HepG2 (cell line): ENCODE data around the gene SLC2A10. TPM values are rescaled to one million over a fixed set of nuclear protein-coding genes. Genes with fewer than 3 reads are reported as not detected.
A peak's percentile ranks its signal among the peaks of the same experiment; 100 is the strongest.

Source experiments
- ADNP ChIP-seq: sonication (generic); formaldehyde crosslinking; IDR thresholded peaks from 2 replicates; pipeline ENCODE4 v1.4.0; 2020; ENCODE audit warnings: missing genetic modification reagents
- AHR ChIP-seq: IDR thresholded peaks from 2 replicates; pipeline ENCODE4 v1.6.1; 2018; ENCODE audit warnings: missing genetic modification reagents, missing compliant biosample characterization
- ESRRA ChIP-seq: sonication (generic); formaldehyde crosslinking; IDR thresholded peaks from 2 replicates; pipeline ENCODE4 v1.5.1; 2020; ENCODE audit warnings: mild to moderate bottlenecking, low read depth, missing genetic modification reagents
- HDAC6 ChIP-seq: fragments of 200-600 bp; sonication (generic); IDR thresholded peaks from 2 replicates; pipeline ENCODE4 v1.7.0; 2017; ENCODE audit warnings: mild to moderate bottlenecking, antibody characterized with exemption, low read length, low read depth
- JUND ChIP-seq: sonication (generic); formaldehyde crosslinking; IDR thresholded peaks from 2 replicates; pipeline ENCODE4 v1.8.0; 2022; ENCODE audit warnings: mild to moderate bottlenecking, missing genetic modification reagents
- MTA1 ChIP-seq: sonication (generic); formaldehyde crosslinking; IDR thresholded peaks from 2 replicates; pipeline ENCODE4 v1.4.0; 2020; ENCODE audit warnings: missing genetic modification reagents, mild to moderate bottlenecking, borderline replicate concordance
- NAIF1 ChIP-seq: sonication (generic); formaldehyde crosslinking; IDR thresholded peaks from 2 replicates; pipeline ENCODE4 v1.5.0; 2020; ENCODE audit warnings: mild to moderate bottlenecking, missing genetic modification reagents, borderline replicate concordance
- NCOA1 ChIP-seq: sonication (generic); formaldehyde crosslinking; IDR thresholded peaks from 2 replicates; pipeline ENCODE4 v1.9.0; 2021; ENCODE audit warnings: missing genetic modification reagents
- TOPORS ChIP-seq: sonication (generic); formaldehyde crosslinking; IDR thresholded peaks from 2 replicates; pipeline ENCODE4 v1.8.0; 2023; ENCODE audit warnings: mild to moderate bottlenecking, missing genetic modification reagents
- YY1 ChIP-seq: IDR thresholded peaks from 2 replicates; pipeline ENCODE4 v1.6.1; 2011; ENCODE audit warnings: low read length, low read depth, moderate library complexity, mild to moderate bottlenecking; ENCODE audit not compliant: insufficient read depth, insufficient replicate concordance
- ZBTB7B ChIP-seq: sonication (generic); formaldehyde crosslinking; IDR thresholded peaks from 2 replicates; pipeline ENCODE4 v1.4.0; 2020; ENCODE audit warnings: missing genetic modification reagents
- ZFP36L1 ChIP-seq: sonication (generic); formaldehyde crosslinking; IDR thresholded peaks from 2 replicates; pipeline ENCODE4 v1.8.0; 2022; ENCODE audit warnings: mild to moderate bottlenecking, missing genetic modification reagents, moderate library complexity
- ZKSCAN1 ChIP-seq: fragments of 150-350 bp; IDR thresholded peaks from 2 replicates; pipeline ENCODE4 v1.6.1; 2014; ENCODE audit warnings: low read length
- ZKSCAN5 ChIP-seq: sonication (generic); formaldehyde crosslinking; IDR thresholded peaks from 2 replicates; pipeline ENCODE4 v1.5.1; 2020; ENCODE audit warnings: mild to moderate bottlenecking, missing genetic modification reagents
- ZNF251 ChIP-seq: sonication (generic); formaldehyde crosslinking; IDR thresholded peaks from 2 replicates; pipeline ENCODE4 v1.9.0; 2021; ENCODE audit warnings: mild to moderate bottlenecking, missing genetic modification reagents
- ZNF713 ChIP-seq: sonication (generic); formaldehyde crosslinking; IDR thresholded peaks from 2 replicates; pipeline ENCODE4 v1.4.0; 2020; ENCODE audit warnings: mild to moderate bottlenecking, missing genetic modification reagents
- polyA plus RNA-seq, 8 experiments: library from polyadenylated mRNA; depleted of rRNA in 3 of 8; stranded (reverse) in 7 of 8; unstranded in 1 of 8; fragments of >200 nt; fragmentation: Illumina TruSeq in 4 of 8; extraction: Trizol in 4 of 8; gene quantifications; 2 replicates each; pipeline versions ENCODE4 v1.2.1 to v1.2.3, GENCODE V29; 2011 to 2016; ENCODE audit warnings: low read depth in 4 of 8, missing spikeins in 1 of 8, mixed read lengths in 1 of 8; ENCODE audit not compliant: insufficient read depth in 1 of 8
- total RNA-seq, 5 experiments: library from RNA; depleted of rRNA; stranded (reverse); fragments of >200 nt; fragmentation: Illumina TruSeq; extraction: Trizol; gene quantifications; 2 replicates each; pipeline ENCODE4 v1.2.3, GENCODE V29; 2016; ENCODE audit warnings: low read depth in 1 of 5
- TF ChIP-seq, protein P1 (sequence below): sonication (generic); formaldehyde crosslinking; IDR thresholded peaks from 2 replicates; pipeline ENCODE4 v1.5.1; 2020; ENCODE audit warnings: mild to moderate bottlenecking, missing genetic modification reagents, borderline replicate concordance
- TF ChIP-seq, protein P2 (sequence below): sonication (generic); formaldehyde crosslinking; IDR thresholded peaks from 2 replicates; pipeline ENCODE4 v1.4.0; 2020; ENCODE audit warnings: mild to moderate bottlenecking, missing genetic modification reagents
- TF ChIP-seq, protein P3 (sequence below): sonication (generic); formaldehyde crosslinking; IDR thresholded peaks from 2 replicates; pipeline ENCODE4 v1.5.0; 2020; ENCODE audit warnings: missing genetic modification reagents
- TF ChIP-seq, protein P4 (sequence below): sonication (generic); formaldehyde crosslinking; IDR thresholded peaks from 2 replicates; pipeline ENCODE4 v1.4.0; 2020; ENCODE audit warnings: missing genetic modification reagents

Gene SLC2A10
- total and polyA plus RNA-seq, 2 of the 13 experiments (the other 11 are each of a cell fraction or from before 2014, with no cell fraction given), result 16.0 to 18.4 TPM

DNA sequence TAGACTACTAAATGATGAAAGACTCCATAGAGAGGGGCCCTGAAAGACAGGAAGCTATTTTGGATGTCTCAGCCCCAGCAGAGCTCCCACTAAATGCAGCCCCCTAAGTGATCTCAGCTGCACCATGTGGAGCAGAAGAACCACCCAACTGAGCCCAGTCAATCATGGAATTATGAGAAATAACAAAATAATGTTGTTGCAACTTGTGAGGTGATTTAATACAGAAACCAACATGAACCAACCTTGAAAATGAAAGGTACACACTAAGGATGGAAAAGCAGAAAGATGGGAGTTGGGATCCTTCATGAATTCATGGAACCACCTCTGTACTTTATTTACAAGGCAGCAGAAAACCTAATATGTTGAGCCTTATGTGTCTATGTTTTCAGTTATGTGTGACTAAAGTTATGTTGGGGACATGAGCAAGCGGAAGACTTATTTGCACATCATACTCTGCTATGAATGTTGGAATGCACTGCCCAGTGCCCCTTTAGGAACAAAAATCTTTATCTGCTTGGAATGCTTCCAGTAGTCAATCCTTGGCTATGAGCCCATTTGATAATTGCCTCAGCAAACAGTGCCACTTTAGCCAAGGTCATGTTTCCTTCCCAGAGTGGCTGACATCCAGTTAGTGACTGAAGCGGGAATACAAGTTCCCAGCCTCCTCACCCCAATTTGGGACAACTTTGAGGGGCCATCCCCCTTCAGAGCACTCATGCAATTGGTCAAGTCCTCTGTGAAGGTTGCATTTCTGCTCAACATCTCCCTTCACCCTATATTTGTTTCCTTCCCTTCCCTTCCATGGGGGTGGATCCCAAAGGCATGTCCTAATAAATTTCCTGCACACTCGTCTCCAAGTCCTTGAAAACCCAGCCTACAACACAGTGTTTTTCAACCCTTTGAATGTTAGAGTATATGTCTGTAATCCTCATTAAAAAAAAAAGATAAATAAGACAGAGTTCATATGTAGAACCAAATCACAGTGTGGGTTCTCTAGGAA is 38.6 kb upstream of the SLC2A10 start (continued):
- TF ChIP-seq, protein P1, sequence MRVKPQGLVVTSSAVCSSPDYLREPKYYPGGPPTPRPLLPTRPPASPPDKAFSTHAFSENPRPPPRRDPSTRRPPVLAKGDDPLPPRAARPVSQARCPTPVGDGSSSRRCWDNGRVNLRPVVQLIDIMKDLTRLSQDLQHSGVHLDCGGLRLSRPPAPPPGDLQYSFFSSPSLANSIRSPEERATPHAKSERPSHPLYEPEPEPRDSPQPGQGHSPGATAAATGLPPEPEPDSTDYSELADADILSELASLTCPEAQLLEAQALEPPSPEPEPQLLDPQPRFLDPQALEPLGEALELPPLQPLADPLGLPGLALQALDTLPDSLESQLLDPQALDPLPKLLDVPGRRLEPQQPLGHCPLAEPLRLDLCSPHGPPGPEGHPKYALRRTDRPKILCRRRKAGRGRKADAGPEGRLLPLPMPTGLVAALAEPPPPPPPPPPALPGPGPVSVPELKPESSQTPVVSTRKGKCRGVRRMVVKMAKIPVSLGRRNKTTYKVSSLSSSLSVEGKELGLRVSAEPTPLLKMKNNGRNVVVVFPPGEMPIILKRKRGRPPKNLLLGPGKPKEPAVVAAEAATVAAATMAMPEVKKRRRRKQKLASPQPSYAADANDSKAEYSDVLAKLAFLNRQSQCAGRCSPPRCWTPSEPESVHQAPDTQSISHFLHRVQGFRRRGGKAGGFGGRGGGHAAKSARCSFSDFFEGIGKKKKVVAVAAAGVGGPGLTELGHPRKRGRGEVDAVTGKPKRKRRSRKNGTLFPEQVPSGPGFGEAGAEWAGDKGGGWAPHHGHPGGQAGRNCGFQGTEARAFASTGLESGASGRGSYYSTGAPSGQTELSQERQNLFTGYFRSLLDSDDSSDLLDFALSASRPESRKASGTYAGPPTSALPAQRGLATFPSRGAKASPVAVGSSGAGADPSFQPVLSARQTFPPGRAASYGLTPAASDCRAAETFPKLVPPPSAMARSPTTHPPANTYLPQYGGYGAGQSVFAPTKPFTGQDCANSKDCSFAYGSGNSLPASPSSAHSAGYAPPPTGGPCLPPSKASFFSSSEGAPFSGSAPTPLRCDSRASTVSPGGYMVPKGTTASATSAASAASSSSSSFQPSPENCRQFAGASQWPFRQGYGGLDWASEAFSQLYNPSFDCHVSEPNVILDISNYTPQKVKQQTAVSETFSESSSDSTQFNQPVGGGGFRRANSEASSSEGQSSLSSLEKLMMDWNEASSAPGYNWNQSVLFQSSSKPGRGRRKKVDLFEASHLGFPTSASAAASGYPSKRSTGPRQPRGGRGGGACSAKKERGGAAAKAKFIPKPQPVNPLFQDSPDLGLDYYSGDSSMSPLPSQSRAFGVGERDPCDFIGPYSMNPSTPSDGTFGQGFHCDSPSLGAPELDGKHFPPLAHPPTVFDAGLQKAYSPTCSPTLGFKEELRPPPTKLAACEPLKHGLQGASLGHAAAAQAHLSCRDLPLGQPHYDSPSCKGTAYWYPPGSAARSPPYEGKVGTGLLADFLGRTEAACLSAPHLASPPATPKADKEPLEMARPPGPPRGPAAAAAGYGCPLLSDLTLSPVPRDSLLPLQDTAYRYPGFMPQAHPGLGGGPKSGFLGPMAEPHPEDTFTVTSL, result peak; percentile 98
- TF ChIP-seq TOPORS (no peak), NAIF1 (CRISPR knock-in tag) (no peak), MTA1 (CRISPR knock-in tag) (peak; percentile 76; the same call in 1 of the 2 replicates), AHR (no peak; the same call in 1 of the 2 replicates), YY1 (no peak), JUND (CRISPR knock-in tag) (peak; percentile 57), NCOA1 (CRISPR knock-in tag) (peak; percentile 76; the same call in 1 of the 2 replicates), ZKSCAN5 (CRISPR knock-in tag) (no peak), ESRRA (peak; percentile 86), HDAC6 (no peak), ZNF713 (CRISPR knock-in tag) (no peak), ZKSCAN1 (no peak), ADNP (CRISPR knock-in tag) (no peak), ZBTB7B (CRISPR knock-in tag) (peak; percentile 99), ZFP36L1 (CRISPR knock-in tag) (no peak; the same call in 1 of the 2 replicates), ZNF251 (CRISPR knock-in tag) (no peak)
- TF ChIP-seq, protein P2, sequence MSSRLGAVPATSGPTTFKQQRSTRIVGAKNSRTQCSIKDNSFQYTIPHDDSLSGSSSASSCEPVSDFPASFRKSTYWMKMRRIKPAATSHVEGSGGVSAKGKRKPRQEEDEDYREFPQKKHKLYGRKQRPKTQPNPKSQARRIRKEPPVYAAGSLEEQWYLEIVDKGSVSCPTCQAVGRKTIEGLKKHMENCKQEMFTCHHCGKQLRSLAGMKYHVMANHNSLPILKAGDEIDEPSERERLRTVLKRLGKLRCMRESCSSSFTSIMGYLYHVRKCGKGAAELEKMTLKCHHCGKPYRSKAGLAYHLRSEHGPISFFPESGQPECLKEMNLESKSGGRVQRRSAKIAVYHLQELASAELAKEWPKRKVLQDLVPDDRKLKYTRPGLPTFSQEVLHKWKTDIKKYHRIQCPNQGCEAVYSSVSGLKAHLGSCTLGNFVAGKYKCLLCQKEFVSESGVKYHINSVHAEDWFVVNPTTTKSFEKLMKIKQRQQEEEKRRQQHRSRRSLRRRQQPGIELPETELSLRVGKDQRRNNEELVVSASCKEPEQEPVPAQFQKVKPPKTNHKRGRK (CRISPR knock-in tag), result no peak
- TF ChIP-seq, protein P3, sequence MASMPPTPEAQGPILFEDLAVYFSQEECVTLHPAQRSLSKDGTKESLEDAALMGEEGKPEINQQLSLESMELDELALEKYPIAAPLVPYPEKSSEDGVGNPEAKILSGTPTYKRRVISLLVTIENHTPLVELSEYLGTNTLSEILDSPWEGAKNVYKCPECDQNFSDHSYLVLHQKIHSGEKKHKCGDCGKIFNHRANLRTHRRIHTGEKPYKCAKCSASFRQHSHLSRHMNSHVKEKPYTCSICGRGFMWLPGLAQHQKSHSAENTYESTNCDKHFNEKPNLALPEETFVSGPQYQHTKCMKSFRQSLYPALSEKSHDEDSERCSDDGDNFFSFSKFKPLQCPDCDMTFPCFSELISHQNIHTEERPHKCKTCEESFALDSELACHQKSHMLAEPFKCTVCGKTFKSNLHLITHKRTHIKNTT, result no peak
- TF ChIP-seq, protein P4, sequence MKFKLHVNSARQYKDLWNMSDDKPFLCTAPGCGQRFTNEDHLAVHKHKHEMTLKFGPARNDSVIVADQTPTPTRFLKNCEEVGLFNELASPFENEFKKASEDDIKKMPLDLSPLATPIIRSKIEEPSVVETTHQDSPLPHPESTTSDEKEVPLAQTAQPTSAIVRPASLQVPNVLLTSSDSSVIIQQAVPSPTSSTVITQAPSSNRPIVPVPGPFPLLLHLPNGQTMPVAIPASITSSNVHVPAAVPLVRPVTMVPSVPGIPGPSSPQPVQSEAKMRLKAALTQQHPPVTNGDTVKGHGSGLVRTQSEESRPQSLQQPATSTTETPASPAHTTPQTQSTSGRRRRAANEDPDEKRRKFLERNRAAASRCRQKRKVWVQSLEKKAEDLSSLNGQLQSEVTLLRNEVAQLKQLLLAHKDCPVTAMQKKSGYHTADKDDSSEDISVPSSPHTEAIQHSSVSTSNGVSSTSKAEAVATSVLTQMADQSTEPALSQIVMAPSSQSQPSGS (CRISPR knock-in tag), result peak; percentile 93
